H4 (cell line): ENCODE data around the gene SLC8A1. TPM values are rescaled to one million over a fixed set of nuclear protein-coding genes. Genes with fewer than 3 reads are reported as not detected.

Experiments used
- DNase-seq: peaks from one replicate; pipeline ENCODE4 v3.0.0-alpha.2; 2015; ENCODE audit warnings: low spot score
- total RNA-seq: library from RNA; depleted of rRNA; stranded (reverse); fragments of >200 nt; shearing (Covaris generic); gene quantifications from 2 replicates; pipeline ENCODE4 v1.2.3, GENCODE V29; 2014

The SLC8A1 gene
- total RNA-seq, 1 experiment from 2014 or later: not detected

DNA sequence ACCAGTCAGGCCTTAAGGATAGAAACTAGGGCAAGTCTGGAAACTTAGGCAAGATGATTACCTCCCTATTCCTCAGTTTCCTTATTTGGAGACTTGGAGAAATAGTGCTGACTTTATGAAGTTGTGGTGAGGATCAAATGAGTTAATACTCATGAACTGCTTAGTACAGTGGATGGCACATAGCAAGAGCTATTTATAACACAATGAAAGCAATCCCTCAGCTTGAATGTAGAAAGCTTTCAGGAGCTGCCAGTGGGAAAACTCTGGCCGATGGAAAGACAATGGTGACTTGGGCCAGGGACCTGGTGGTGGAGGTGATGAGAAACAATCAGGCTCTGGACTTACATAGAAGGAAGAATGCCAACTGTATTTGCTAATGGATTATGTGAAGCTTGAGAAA, 403.4 kb downstream of the SLC8A1 start:
- no peak for DNase-seq

DNA sequence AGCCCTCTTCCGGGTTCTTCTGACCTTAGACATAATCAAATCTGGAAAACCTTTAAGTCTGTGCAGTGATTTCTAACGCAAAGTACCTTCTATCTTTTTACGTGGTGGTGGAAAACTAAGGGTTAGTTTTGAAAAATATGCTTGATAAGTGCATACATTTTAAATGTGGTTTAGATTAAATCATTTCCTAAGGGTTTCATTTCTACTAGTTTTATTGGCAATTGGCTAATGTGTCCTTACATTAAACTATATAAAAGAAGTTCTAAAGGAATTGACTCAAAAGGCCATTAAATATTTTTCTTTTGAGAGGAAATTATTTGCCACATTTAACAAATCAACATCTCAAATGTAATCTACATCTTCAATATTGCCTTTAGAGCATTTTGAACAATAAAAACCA, 404.5 kb downstream of the SLC8A1 start:
- DNase-seq: no peak
